GM19397 (cell line): ENCODE data around the gene RERE.
"Not testable (repeated sequence)": the region's sequence is repeated elsewhere in the genome, so short reads cannot be mapped to it uniquely, and the experiment has no call there.

Experiments
- ATAC-seq: cut with Tn5 transposase; IDR thresholded peaks from one replicate; pipeline ENCODE4 v1.9.1; 2021; ENCODE audit warnings: mild to moderate bottlenecking, moderate library complexity; ENCODE audit not compliant: unreplicated experiment

RERE gene

DNA sequence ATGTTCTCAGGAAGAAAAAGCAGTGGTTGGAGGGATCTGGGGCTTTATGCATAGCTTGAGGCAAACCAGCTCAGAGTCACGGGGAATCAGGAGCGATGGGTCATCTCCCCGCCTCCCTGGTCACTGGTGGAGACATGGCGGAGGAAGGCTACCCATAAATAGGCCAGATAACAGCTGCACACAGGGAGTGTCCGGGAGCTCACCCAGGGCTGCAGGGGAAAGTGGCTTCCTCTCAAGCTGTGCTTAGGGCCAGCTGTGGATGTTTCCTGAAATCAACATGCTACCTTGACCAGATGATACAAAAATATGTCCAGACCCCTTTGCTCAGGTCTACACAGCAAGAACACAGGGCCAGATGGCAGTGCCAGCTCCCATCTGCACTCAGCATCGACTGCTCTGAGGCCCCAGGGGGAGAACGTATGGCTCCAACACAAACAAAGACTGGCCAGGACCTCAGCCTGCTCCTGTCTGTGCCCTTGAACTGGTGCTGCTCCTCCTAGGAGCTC lies 27.1 kb upstream of the RERE start:
- no peak for ATAC-seq

GRCh38 chr1:8841395-8841794 lies 24.0 kb upstream of the RERE start:
- no peak for ATAC-seq

DNA sequence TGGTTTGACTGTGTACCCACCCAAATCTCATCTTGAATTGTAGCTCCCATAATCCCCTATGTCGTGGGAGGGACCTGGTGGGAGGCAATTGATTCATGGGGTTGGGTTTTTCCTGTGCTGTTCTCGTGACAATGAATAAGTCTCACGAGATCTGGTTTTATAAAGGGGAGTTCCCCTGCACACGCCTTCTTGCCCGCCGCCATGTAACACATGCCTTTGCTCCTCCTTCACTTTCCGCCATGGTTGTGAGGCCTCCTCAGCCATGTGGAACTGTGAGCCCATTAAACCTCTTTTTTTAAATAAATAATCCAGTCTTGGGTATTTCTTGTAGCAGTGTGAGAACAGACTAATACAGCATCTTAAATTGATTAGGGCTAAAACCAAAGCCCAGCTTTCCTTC lies 22.6 kb upstream of the RERE start:
- no peak for ATAC-seq

DNA sequence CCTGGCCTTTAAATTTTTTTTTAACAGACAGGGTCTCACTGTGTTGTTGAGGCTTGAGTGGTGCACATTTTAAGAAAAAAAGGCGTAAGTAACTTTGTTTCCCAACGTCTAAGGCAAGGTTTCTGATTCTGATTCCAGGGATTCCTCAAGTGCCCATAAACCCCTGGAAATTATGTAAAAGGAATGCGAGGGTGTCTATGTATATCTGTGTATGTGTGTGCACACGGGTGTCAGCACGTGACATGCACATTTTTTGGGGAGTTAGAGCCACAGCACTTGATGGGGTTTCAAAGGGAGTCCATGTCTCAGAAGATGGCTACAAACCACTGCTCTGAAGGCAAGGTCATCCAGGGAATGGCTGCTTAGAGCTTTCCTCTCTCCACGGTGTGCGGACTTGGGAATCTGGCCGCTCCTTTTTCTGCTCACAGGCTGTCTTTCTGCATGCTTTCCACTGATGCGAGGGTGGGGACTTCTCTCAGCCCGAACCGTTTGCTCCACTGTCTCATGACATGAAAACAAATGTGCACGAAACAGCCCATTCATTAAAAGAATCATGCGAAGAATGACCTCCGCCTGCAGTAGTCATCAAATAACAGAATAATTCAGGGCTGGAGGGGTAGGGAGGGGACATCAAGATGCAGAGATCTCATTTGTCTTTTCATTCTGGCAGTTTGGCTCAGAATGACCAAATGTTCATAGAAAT lies 18.7 kb upstream of the RERE start:
- ATAC-seq: no peak

GRCh38 chr1:8831340-8831739 lies 13.9 kb upstream of the RERE start:
- ATAC-seq: no peak

GRCh38 chr1:8830732-8831131 lies 13.3 kb upstream of the RERE start:
- not testable (repeated sequence) for ATAC-seq

DNA sequence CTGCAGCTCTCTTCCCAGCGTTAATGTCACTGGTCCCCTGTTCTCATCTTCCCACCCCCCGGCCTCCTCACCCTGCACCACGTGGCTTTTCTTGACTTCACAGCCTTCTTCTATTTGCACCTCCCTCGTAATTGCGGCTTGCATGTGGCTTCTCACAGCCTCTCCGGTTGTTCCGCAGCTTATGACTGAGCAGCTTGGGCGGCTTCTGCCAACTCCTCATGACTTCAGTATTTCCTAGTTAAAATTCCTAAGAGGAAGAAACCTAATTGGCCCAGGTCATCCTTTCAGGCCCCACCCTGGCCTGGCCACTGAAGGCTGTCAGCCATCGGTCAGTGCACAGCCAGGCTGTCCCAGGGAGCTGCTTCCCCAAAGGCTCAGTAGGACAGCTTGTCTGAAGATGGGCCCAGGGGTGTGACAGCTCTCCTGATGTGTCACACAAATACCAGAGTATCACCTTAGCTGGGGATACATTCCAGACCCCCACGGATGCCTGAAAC lies 8.6 kb upstream of the RERE start:
- no peak for ATAC-seq

DNA sequence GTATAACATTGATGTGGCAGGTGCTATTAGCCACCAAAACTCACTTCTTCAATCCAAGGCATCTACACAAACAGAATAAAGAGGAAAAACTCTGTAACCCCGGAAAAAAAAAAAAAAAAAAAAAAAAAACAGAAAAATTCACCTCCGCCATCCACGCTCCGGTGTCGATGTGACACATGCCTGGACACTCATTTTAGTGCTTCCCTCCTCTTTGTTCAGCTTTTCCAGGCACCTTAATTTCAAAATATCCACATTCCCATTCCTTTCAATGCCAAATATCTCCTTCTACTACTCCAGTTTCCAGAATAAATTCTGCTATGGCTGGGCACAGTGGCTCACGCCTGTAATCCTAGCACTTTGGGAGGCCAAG lies 5.8 kb upstream of the RERE start:
- no peak for ATAC-seq

- ATAC-seq: no peak
These were observed 5.2 kb upstream of the RERE start for GRCh38 chr1:8822373-8823294.

DNA sequence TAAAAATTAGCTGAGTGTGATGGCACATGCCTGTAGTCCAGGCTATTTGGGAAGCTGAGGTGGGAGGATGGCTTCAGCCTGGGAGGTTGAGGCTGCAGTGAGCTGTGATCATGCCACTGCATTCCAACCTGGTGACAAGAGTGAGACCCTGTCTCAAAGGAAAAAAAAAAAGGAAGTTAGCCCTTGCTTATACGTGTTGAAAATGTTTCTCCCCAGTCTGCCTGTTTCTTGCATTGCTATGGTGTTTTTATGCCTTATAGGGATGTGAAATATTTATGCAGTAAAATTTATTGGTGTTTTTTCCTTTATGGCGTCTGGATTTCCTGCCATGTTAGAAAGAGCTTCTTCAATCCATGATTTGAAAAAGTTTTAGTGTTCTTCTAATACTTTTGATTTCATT lies 3.6 kb upstream of the RERE start:
- ATAC-seq: no peak

GRCh38 chr1:8818789-8819188 lies 1.3 kb upstream of the RERE start:
- ATAC-seq: not testable (repeated sequence)

DNA sequence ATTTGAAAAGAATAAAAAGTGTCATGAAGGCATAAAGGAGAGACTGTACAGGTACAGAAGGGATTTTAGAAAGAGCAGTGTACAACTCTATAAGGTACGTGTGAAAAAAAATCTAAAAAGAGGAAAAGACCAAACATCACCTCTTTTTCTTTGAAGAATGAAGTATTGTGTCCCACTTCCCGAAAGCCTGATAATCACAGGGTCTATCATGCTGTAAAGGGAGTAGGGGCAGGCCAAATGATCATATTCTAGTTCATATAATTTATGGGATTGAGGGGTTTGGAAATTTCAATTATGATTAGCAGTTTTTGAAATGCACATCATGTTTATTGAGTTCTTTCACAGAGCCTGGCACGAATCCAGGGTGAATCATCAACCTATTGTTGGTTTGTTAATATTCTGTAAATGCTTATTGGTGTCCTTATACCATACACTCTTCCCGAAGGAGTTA lies 910 bp upstream of the RERE start:
- no peak for ATAC-seq

DNA sequence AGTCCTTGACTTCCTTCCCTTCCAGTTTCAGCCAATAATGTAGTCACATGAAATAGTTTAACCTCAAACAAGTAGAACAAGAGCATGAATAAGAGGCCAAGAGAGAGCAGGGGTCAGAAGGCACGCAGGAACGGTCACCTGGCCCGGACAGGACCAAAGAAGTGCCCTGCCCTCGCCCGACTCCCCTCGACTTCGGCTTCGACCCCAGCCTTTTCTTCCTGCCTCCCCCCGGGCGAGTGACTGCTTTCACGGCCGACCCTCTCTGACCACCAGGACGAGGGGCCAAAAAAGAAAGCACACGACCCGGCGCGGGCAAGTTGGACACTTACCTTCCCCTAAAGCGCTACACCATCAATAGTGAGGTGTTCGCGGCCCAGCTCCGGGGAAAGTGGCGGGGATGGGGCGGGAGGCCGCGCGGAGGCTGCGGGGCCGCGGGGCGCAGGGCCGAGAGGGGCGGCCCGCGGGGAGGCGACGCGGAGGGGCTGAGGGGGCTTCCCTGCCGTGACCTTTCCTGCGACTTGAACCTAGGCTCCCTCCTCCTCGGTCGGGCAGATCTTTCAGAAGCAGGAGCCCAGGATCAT lies 519 bp downstream of the RERE start:
- ATAC-seq: peak; percentile 24

GRCh38 chr1:8816264-8816663 lies 1.2 kb downstream of the RERE start:
- ATAC-seq: no peak

GRCh38 chr1:8815582-8816151 lies 1.8 kb downstream of the RERE start:
- ATAC-seq: no peak

GRCh38 chr1:8814865-8815264 lies 2.6 kb downstream of the RERE start:
- no peak for ATAC-seq

GRCh38 chr1:8813991-8814390 lies 3.4 kb downstream of the RERE start:
- no peak for ATAC-seq

GRCh38 chr1:8813016-8813763 lies 4.2 kb downstream of the RERE start:
- no peak for ATAC-seq

- ATAC-seq: no peak
These were observed 5.4 kb downstream of the RERE start for GRCh38 chr1:8812081-8812480.

GRCh38 chr1:8810987-8811386 lies 6.5 kb downstream of the RERE start:
- no peak for ATAC-seq
